Measurements from ENCODE around the gene COLEC12. TPM values are rescaled to one million over a fixed set of nuclear protein-coding genes. Genes with fewer than 3 reads are reported as not detected.

COLEC12 gene
- total and polyA plus RNA-seq, 10 of the 15 experiments (the other 5 are each of a cell fraction or from before 2014, with no cell fraction given), result 0.04 to 0.05 TPM; not detected in 8

- CTCF ChIA-PET, result interaction anchor here (0.7 to 1.5 kb wide), 4 partner anchors 9 to 104 kb away, joined by 3 to 10 read pairs (median 4); no protein-coding TSS in a partner anchor
- SMC1A ChIA-PET (ENCODE audit: uncharacterized antibody, unreplicated experiment), result interaction anchor here (1.9 to 5.3 kb wide), 2 partner anchors 13 to 19 kb away, joined by 14 to 33 read pairs; no protein-coding TSS in a partner anchor
- DNase-seq (ENCODE audit: low read depth, low spot score) (peak; percentile 62), FAIRE-seq (peak; percentile 91), ATAC-seq (peak; percentile 92)
- no peaks in the 10 kb centered on the region for H3K9me3 ChIP-seq (replicated peaks; ENCODE audit: control insufficient read depth, insufficient read depth, low read length)
- H2AFZ ChIP-seq (ENCODE audit: control insufficient read depth, low read depth, low read length), result no peak overlapping the region
- H3K27me3 ChIP-seq (replicated peaks in 1 of 2; ENCODE audit: control insufficient read depth in 2 of 2, insufficient read depth in 2 of 2, low read length in 1 of 2), result peaks cover 5% of the 10 kb centered on the region in 2 experiments; a peak in 1 of 4 replicates
- intact Hi-C loops (cut with micrococcal nuclease; ENCODE audit: unreplicated experiment), result no loop called here
- no peak overlapping the region for H3K4me2 ChIP-seq (ENCODE audit: control insufficient read depth, insufficient read depth)
- no peaks in the 10 kb centered on the region for H3K79me2 ChIP-seq (ENCODE audit: control insufficient read depth, insufficient read depth, low read length)
- POLR2A ChIA-PET, result interaction anchor here (1.1 kb wide), 1 partner anchor 14 kb away, joined by 4 read pairs; no protein-coding TSS in a partner anchor
- no peak overlapping the region for H3K9ac ChIP-seq (ENCODE audit: control insufficient read depth, insufficient read depth, low read length)
- H4K20me1 ChIP-seq (ENCODE audit: control insufficient read depth, insufficient read depth), result no peaks in the 10 kb centered on the region
- no TSS peak for BruUV-seq (replicated peaks)
- WGBS (ENCODE audit: insufficient coverage, insufficient replicate concordance, low lambda C conversion rate, missing lambda C conversion rate), result 52% methylated on average over 6 of the region's 6 CpGs
- RAD21 ChIA-PET (ENCODE audit: unreplicated experiment), result interaction anchor here (0.9 to 4.7 kb wide), 3 partner anchors 12 to 109 kb away, joined by 3 to 31 read pairs (median 5); no protein-coding TSS in a partner anchor
- H3K27ac ChIP-seq (ENCODE audit: control insufficient read depth, insufficient read depth), result no peak overlapping the region
- H3K4me1 ChIP-seq (ENCODE audit: control insufficient read depth, insufficient read depth, low read length), result peaks cover 2% of the 10 kb centered on the region; the same call in 1 of the 2 replicates
- H3K36me3 ChIP-seq (ENCODE audit: control insufficient read depth in 2 of 2, insufficient read depth in 2 of 2, low read length in 1 of 2), result no peaks in the 10 kb centered on the region
- in situ Hi-C loops (cut with MboI), result no loop called here
- H3K4me3 ChIP-seq, result no peak overlapping the region
- peak; percentile 82; the same call in 1 of the 2 replicates for TF ChIP-seq ZNF217 (IDR thresholded peaks at IDR 0.05)
- TF ChIP-seq BMI1 (IDR thresholded peaks at IDR 0.05; ENCODE audit: borderline replicate concordance), result 0 out of 2 replicates have a peak, but pooled peaks have one; percentile 28
- TF ChIP-seq BCL11A (IDR thresholded peaks at IDR 0.05; ENCODE audit: low read depth, low read length), result peak; percentile 78; the same call in 1 of the 2 replicates
- peak; percentile 58 for TF ChIP-seq IKZF1 (conservative IDR thresholded peaks at IDR 0.05)
- no peak for TF ChIP-seq CREM (IDR thresholded peaks at IDR 0.05; ENCODE audit: low read depth)
- TF ChIP-seq IRF4 (IDR thresholded peaks at IDR 0.05; ENCODE audit: low read depth, low read length), result peak; percentile 35; the same call in 1 of the 2 replicates
- TF ChIP-seq CUX1 (IDR thresholded peaks at IDR 0.05; ENCODE audit: insufficient replicate concordance, low read depth, low read length), result no peak
- TF ChIP-seq NR2F1 (conservative IDR thresholded peaks at IDR 0.05), result peak; percentile 62; the same call in 1 of the 2 replicates
- peak; percentile 46; the same call in 1 of the 2 replicates for TF ChIP-seq RAD51 (IDR thresholded peaks at IDR 0.05)
- peak; percentile 51 for TF ChIP-seq SKIL (IDR thresholded peaks at IDR 0.05; ENCODE audit: low read depth, poor library complexity, severe bottlenecking)
- TF ChIP-seq POU2F2 (IDR thresholded peaks at IDR 0.05; ENCODE audit: borderline replicate concordance, low read depth, low read length), result peak; percentile 41; the same call in 1 of the 3 replicates
- peak; percentile 93 for TF ChIP-seq MTA2 (IDR thresholded peaks at IDR 0.05; ENCODE audit: low read depth)
- TF ChIP-seq EP300 (IDR thresholded peaks at IDR 0.05; ENCODE audit: borderline replicate concordance in 1 of 2, control insufficient read depth in 1 of 2, low read depth in 2 of 2, low read length in 2 of 2), result 0 out of 4 replicates have a peak, but pooled peaks of 1 of the 2 experiments have one; percentile 33
- no peak for TF ChIP-seq SMC3 (IDR thresholded peaks at IDR 0.05; ENCODE audit: borderline replicate concordance, low read length)
- TF ChIP-seq IKZF2 (IDR thresholded peaks at IDR 0.05), result peak; percentile 73 to 75
Observed at GRCh38 chr18:505483-506122, 5.1 kb upstream of the COLEC12 start.

Data from GM12878 (cell line).